Measurements from ENCODE around the gene USP9Y. TPM values are rescaled to one million over a fixed set of nuclear protein-coding genes. Genes with fewer than 3 reads are reported as not detected.

USP9Y gene
- total RNA-seq, 1 experiment from 2014 or later: not detected

- H3K9me3 ChIP-seq (ENCODE audit: low read depth, low read length, poor library complexity, severe bottlenecking): no peaks in the 10 kb centered on the region
- intact Hi-C loops (cut with micrococcal nuclease; ENCODE audit: unreplicated experiment): no loop called here
- no peak overlapping the region for H3K27ac ChIP-seq (ENCODE audit: low read depth, low read length, poor library complexity, severe bottlenecking)
- CTCF ChIA-PET: no interaction called here
- no peak for TF ChIP-seq CTCF (conservative IDR thresholded peaks at IDR 0.05; ENCODE audit: low read depth, low read length)
- TF ChIP-seq EZH2 (IDR thresholded peaks at IDR 0.05; ENCODE audit: borderline replicate concordance, low read depth, low read length, poor library complexity, severe bottlenecking): no peak
- H3K27me3 ChIP-seq (replicated peaks; ENCODE audit: insufficient read depth, low read depth, low read length, poor library complexity): no peaks in the 10 kb centered on the region
- POLR2A ChIA-PET (ENCODE audit: low non-redundant PET): no interaction called here
- no peaks in the 10 kb centered on the region for H3K4me1 ChIP-seq (ENCODE audit: insufficient read depth, low read length, poor library complexity, severe bottlenecking)
- H3K4me3 ChIP-seq (ENCODE audit: low read depth, low read length, poor library complexity, severe bottlenecking): no peak overlapping the region
- no peaks in the 10 kb centered on the region for H3K36me3 ChIP-seq (ENCODE audit: insufficient read depth, low read length, poor library complexity, severe bottlenecking)
- no peak for DNase-seq (ENCODE audit: low spot score)
- BruUV-seq (replicated peaks): no TSS peak
Observed at GRCh38 chrY:12837550-12837949, 136.5 kb downstream of the USP9Y start.

- POLR2A ChIA-PET (ENCODE audit: low non-redundant PET): no interaction called here
- BruUV-seq (replicated peaks): no TSS peak
- H3K36me3 ChIP-seq (ENCODE audit: insufficient read depth, low read length, poor library complexity, severe bottlenecking): no peaks in the 10 kb centered on the region
- no peak overlapping the region for H3K4me3 ChIP-seq (ENCODE audit: low read depth, low read length, poor library complexity, severe bottlenecking)
- no peaks in the 10 kb centered on the region for H3K4me1 ChIP-seq (ENCODE audit: insufficient read depth, low read length, poor library complexity, severe bottlenecking)
- no peak for DNase-seq (ENCODE audit: low spot score)
- no peaks in the 10 kb centered on the region for H3K9me3 ChIP-seq (ENCODE audit: low read depth, low read length, poor library complexity, severe bottlenecking)
- CTCF ChIA-PET: no interaction called here
- intact Hi-C loops (cut with micrococcal nuclease; ENCODE audit: unreplicated experiment): no loop called here
- TF ChIP-seq CTCF (conservative IDR thresholded peaks at IDR 0.05; ENCODE audit: low read depth, low read length) (no peak), EZH2 (IDR thresholded peaks at IDR 0.05; ENCODE audit: borderline replicate concordance, low read depth, low read length, poor library complexity, severe bottlenecking) (no peak)
- no peak overlapping the region for H3K27ac ChIP-seq (ENCODE audit: low read depth, low read length, poor library complexity, severe bottlenecking)
- no peaks in the 10 kb centered on the region for H3K27me3 ChIP-seq (replicated peaks; ENCODE audit: insufficient read depth, low read depth, low read length, poor library complexity)
Observed at GRCh38 chrY:12841368-12841767, 140.3 kb downstream of the USP9Y start.

GRCh38 chrY:12846793-12847192, 145.8 kb downstream of the USP9Y start:
- no peak overlapping the region for H3K4me3 ChIP-seq (ENCODE audit: low read depth, low read length, poor library complexity, severe bottlenecking)
- no TSS peak for BruUV-seq (replicated peaks)
- no peaks in the 10 kb centered on the region for H3K36me3 ChIP-seq (ENCODE audit: insufficient read depth, low read length, poor library complexity, severe bottlenecking)
- H3K4me1 ChIP-seq (ENCODE audit: insufficient read depth, low read length, poor library complexity, severe bottlenecking): no peaks in the 10 kb centered on the region
- ChIA-PET POLR2A (ENCODE audit: low non-redundant PET) (no interaction called here), CTCF (no interaction called here)
- no peak for DNase-seq (ENCODE audit: low spot score)
- no peak for TF ChIP-seq EZH2 (IDR thresholded peaks at IDR 0.05; ENCODE audit: borderline replicate concordance, low read depth, low read length, poor library complexity, severe bottlenecking)
- TF ChIP-seq CTCF (conservative IDR thresholded peaks at IDR 0.05; ENCODE audit: low read depth, low read length): no peak
- no peaks in the 10 kb centered on the region for H3K27me3 ChIP-seq (replicated peaks; ENCODE audit: insufficient read depth, low read depth, low read length, poor library complexity)
- no peak overlapping the region for H3K27ac ChIP-seq (ENCODE audit: low read depth, low read length, poor library complexity, severe bottlenecking)
- no peaks in the 10 kb centered on the region for H3K9me3 ChIP-seq (ENCODE audit: low read depth, low read length, poor library complexity, severe bottlenecking)
- intact Hi-C loops (cut with micrococcal nuclease; ENCODE audit: unreplicated experiment): no loop called here
